K562 (cell line): Measurements from ENCODE around the gene HOXB5. TPM values are rescaled to one million over a fixed set of nuclear protein-coding genes. Genes with fewer than 3 reads are reported as not detected.

Experiments
- FOXJ3 ChIP-seq: sonication (generic); formaldehyde crosslinking; IDR thresholded peaks from 2 replicates; pipeline ENCODE4 v1.4.0; 2020; ENCODE audit warnings: mild to moderate bottlenecking, missing genetic modification reagents
- FOXP1 ChIP-seq: sonication (generic); formaldehyde crosslinking; IDR thresholded peaks from 2 replicates; pipeline ENCODE4 v1.8.0; 2022; ENCODE audit warnings: mild to moderate bottlenecking, missing genetic modification reagents
- KLF6 ChIP-seq: fragments of 250-450 bp; sonication (Bioruptor Pico); IDR thresholded peaks from 2 replicates; pipeline ENCODE4 v1.4.0; 2020; ENCODE audit warnings: mild to moderate bottlenecking, moderate library complexity, borderline replicate concordance
- RBM14 ChIP-seq: fragments of 200-400 bp; formaldehyde crosslinking; IDR thresholded peaks from 2 replicates; pipeline ENCODE4 v1.6.1; 2018; ENCODE audit warnings: low read depth, mild to moderate bottlenecking, low read length, moderate library complexity, borderline replicate concordance; ENCODE audit not compliant: insufficient read depth
- RBM15 ChIP-seq: fragments of 200-400 bp; formaldehyde crosslinking; IDR thresholded peaks from 2 replicates; pipeline ENCODE4 v1.6.1; 2018; ENCODE audit warnings: mild to moderate bottlenecking, low read length, moderate library complexity; ENCODE audit not compliant: insufficient read depth
- SAFB ChIP-seq: fragments of 200-400 bp; formaldehyde crosslinking; IDR thresholded peaks from 2 replicates; pipeline ENCODE4 v1.6.1; 2017; ENCODE audit warnings: low read depth, low read length, borderline replicate concordance
- SMARCE1 ChIP-seq: fragments of 450-650 bp; IDR thresholded peaks from 2 replicates; pipeline ENCODE4 v1.7.1; 2016; ENCODE audit warnings: mild to moderate bottlenecking
- TAF7 ChIP-seq: fragments of 450-650 bp; IDR thresholded peaks from 2 replicates; pipeline ENCODE4 v1.6.1; 2016; ENCODE audit warnings: missing genetic modification characterization, missing compliant biosample characterization
- YBX1 ChIP-seq: fragments of 450-650 bp; IDR thresholded peaks from 2 replicates; pipeline ENCODE4 v1.7.1; 2016; ENCODE audit warnings: mild to moderate bottlenecking
- ZNF583 ChIP-seq: fragments of 250-450 bp; sonication (Bioruptor Pico); IDR thresholded peaks from 2 replicates; pipeline ENCODE4 v1.4.0; 2020
- ZNF584 ChIP-seq: fragments of 200-800 bp; sonication (Bioruptor generic); IDR thresholded peaks from 2 replicates; pipeline ENCODE4 v1.6.1; 2016; ENCODE audit warnings: low read depth, mild to moderate bottlenecking, missing genetic modification characterization, missing compliant biosample characterization
- ZNF780A ChIP-seq: fragments of 250-450 bp; sonication (Bioruptor Pico); IDR thresholded peaks from 2 replicates; pipeline ENCODE4 v1.5.0; 2021; ENCODE audit warnings: mild to moderate bottlenecking
- polyA plus RNA-seq, 8 experiments: library from polyadenylated mRNA; depleted of rRNA in 4 of 8; stranded (reverse) in 5 of 8; unstranded in 3 of 8; fragments of >200 nt; fragmentation: Nextera tagmentation in 2 of 8; fragmentation: Illumina TruSeq in 1 of 8; extraction: Ambion mirVana in 2 of 8; extraction: Trizol in 1 of 8; gene quantifications; 2 replicates each; pipeline versions ENCODE4 v1.2.1 to v1.2.3, GENCODE V29; 2011 to 2014; ENCODE audit warnings: inconsistent platforms in 1 of 8, missing spikeins in 1 of 8
- total RNA-seq, 7 experiments: library from RNA; depleted of rRNA in 6 of 7; stranded (reverse); fragments of >200 nt in 6 of 7; fragmentation: Illumina TruSeq in 2 of 7; extraction: Trizol in 2 of 7; gene quantifications; 2 replicates each; pipeline versions ENCODE4 v1.2.1 to v1.2.3, GENCODE V29; 2011 to 2021; ENCODE audit warnings: low replicate concordance in 1 of 7
- TF ChIP-seq, protein P1 (sequence below): sonication (generic); formaldehyde crosslinking; IDR thresholded peaks from 2 replicates; pipeline ENCODE4 v1.8.0; 2023; ENCODE audit warnings: missing genetic modification reagents, mild to moderate bottlenecking, borderline replicate concordance
- TF ChIP-seq, protein P2 (sequence below), 2 experiments: fragments of 250-450 bp in 1 of 2; fragments of 450-650 bp in 1 of 2; sonication (Bioruptor Pico) in 1 of 2; IDR thresholded peaks; 2 replicates each; pipeline versions ENCODE4 v1.6.1 to v1.8.0; 2016 to 2021; ENCODE audit warnings: mild to moderate bottlenecking in 2 of 2, moderate library complexity in 2 of 2, missing compliant biosample characterization in 1 of 2, missing genetic modification characterization in 1 of 2
- TF ChIP-seq, protein P3 (sequence below): sonication (generic); formaldehyde crosslinking; IDR thresholded peaks from 2 replicates; pipeline ENCODE4 v1.9.0; 2022; ENCODE audit warnings: mild to moderate bottlenecking, missing genetic modification reagents
- TF ChIP-seq, protein P4 (sequence below): fragments of 250-450 bp; sonication (Bioruptor Pico); IDR thresholded peaks from 2 replicates; pipeline ENCODE4 v1.4.0; 2020

HOXB5 gene
- total and polyA plus RNA-seq, 9 of the 15 experiments (the other 6 are each of a cell fraction or from before 2014, with no cell fraction given): 0.24 to 2.7 (median 0.65) TPM

DNA sequence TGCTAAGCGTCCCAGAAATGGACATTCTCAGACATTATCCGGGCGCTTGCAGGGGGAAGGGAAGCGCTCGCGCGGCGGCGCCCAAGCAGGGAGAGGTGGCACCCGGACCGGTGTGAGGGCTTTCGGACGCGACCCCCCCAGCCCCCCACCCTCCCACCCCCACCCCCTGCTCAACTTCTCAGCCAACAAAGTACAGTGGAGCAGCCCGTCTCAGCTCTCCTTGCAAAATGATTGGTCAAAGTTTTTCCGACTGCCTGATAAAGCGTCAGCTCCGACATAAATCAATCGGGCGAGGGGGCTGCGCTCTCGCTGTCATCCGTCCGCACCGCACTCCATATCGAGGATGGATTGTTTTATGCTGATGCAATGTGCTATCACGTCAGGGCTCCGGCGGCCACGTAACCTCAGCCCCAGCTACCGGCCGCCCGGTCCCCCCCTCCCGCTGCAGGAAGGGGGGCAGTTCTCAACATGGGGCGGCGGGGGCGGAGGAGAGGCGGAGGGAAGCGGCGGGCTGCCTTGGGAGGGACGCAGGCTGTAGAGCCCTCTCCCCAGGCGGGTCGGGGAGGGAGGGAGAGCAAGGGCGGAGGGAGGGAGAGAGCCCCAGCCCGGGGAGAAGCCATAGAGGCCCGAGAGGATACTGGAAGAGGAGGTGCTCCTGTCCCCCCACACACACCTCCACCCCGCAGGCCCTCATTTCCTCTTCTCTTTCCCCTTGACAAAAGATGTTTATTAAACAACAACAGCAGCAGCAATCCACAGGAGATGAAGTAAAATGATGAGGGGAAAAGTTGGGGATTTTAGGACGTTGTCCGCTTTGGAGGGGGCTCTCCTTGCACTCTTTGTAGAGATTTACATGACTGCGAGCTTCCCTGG is 32.9 kb upstream of the HOXB5 start, which contains the start of gene HOXB9 (continued):
- TF ChIP-seq ZNF584 (CRISPR knock-in tag) (no peak), YBX1 (no peak), RBM14 (no peak), KLF6 (CRISPR knock-in tag) (no peak), TAF7 (tag) (peak; percentile 12; the same call in 1 of the 2 replicates), ZNF780A (CRISPR knock-in tag) (no peak), SMARCE1 (peak; percentile 71), FOXP1 (CRISPR knock-in tag) (no peak), RBM15 (no peak), ZNF583 (CRISPR knock-in tag) (peak; percentile 17; the same call in 1 of the 2 replicates), SAFB (no peak), FOXJ3 (CRISPR knock-in tag) (no peak)
- TF ChIP-seq, protein P1, sequence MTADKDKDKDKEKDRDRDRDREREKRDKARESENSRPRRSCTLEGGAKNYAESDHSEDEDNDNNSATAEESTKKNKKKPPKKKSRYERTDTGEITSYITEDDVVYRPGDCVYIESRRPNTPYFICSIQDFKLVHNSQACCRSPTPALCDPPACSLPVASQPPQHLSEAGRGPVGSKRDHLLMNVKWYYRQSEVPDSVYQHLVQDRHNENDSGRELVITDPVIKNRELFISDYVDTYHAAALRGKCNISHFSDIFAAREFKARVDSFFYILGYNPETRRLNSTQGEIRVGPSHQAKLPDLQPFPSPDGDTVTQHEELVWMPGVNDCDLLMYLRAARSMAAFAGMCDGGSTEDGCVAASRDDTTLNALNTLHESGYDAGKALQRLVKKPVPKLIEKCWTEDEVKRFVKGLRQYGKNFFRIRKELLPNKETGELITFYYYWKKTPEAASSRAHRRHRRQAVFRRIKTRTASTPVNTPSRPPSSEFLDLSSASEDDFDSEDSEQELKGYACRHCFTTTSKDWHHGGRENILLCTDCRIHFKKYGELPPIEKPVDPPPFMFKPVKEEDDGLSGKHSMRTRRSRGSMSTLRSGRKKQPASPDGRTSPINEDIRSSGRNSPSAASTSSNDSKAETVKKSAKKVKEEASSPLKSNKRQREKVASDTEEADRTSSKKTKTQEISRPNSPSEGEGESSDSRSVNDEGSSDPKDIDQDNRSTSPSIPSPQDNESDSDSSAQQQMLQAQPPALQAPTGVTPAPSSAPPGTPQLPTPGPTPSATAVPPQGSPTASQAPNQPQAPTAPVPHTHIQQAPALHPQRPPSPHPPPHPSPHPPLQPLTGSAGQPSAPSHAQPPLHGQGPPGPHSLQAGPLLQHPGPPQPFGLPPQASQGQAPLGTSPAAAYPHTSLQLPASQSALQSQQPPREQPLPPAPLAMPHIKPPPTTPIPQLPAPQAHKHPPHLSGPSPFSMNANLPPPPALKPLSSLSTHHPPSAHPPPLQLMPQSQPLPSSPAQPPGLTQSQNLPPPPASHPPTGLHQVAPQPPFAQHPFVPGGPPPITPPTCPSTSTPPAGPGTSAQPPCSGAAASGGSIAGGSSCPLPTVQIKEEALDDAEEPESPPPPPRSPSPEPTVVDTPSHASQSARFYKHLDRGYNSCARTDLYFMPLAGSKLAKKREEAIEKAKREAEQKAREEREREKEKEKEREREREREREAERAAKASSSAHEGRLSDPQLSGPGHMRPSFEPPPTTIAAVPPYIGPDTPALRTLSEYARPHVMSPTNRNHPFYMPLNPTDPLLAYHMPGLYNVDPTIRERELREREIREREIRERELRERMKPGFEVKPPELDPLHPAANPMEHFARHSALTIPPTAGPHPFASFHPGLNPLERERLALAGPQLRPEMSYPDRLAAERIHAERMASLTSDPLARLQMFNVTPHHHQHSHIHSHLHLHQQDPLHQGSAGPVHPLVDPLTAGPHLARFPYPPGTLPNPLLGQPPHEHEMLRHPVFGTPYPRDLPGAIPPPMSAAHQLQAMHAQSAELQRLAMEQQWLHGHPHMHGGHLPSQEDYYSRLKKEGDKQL (CRISPR knock-in tag): no peak
- TF ChIP-seq, protein P2, sequence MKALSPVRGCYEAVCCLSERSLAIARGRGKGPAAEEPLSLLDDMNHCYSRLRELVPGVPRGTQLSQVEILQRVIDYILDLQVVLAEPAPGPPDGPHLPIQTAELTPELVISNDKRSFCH (CRISPR knock-in tag; IDR thresholded peaks at IDR 0.05): no peak
- TF ChIP-seq, protein P2 (tag; IDR thresholded peaks at IDR 0.05): no peak
- TF ChIP-seq, protein P3, sequence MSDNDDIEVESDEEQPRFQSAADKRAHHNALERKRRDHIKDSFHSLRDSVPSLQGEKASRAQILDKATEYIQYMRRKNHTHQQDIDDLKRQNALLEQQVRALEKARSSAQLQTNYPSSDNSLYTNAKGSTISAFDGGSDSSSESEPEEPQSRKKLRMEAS (CRISPR knock-in tag): 0 out of 2 replicates have a peak, but pooled peaks have one; percentile 7
- TF ChIP-seq, protein P4, sequence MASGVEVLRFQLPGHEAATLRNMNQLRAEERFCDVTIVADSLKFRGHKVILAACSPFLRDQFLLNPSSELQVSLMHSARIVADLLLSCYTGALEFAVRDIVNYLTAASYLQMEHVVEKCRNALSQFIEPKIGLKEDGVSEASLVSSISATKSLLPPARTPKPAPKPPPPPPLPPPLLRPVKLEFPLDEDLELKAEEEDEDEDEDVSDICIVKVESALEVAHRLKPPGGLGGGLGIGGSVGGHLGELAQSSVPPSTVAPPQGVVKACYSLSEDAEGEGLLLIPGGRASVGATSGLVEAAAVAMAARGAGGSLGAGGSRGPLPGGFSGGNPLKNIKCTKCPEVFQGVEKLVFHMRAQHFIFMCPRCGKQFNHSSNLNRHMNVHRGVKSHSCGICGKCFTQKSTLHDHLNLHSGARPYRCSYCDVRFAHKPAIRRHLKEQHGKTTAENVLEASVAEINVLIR (CRISPR knock-in tag): peak; percentile 83
